Epithelial cell of esophagus (primary cell): ENCODE results near the gene GSTT2B.
"Not testable (repeated sequence)": the region's sequence is repeated elsewhere in the genome, so short reads cannot be mapped to it uniquely, and the experiment has no call there.

Experiments
- DNase-seq: peaks from one replicate; pipeline ENCODE4 v3.0.0; 2010; ENCODE audit warnings: low read depth
- H3K4me3 ChIP-seq: 2 replicates; pipeline ENCODE4 v1.5.1; 2011; ENCODE audit warnings: mild to moderate bottlenecking, low read length, control low read depth
- TF ChIP-seq, protein P1 (sequence below): IDR thresholded peaks from 2 replicates; pipeline ENCODE4 v1.5.1; 2011; ENCODE audit warnings: low read depth, mild to moderate bottlenecking, low read length, control low read depth, inconsistent platforms; ENCODE audit not compliant: insufficient read depth; ENCODE audit errors: missing control alignments

GSTT2B gene

GRCh38 chr22:23997092-23997491 lies 36.1 kb upstream of the GSTT2B start:
- no peak overlapping the region for H3K4me3 ChIP-seq
- TF ChIP-seq, protein P1, sequence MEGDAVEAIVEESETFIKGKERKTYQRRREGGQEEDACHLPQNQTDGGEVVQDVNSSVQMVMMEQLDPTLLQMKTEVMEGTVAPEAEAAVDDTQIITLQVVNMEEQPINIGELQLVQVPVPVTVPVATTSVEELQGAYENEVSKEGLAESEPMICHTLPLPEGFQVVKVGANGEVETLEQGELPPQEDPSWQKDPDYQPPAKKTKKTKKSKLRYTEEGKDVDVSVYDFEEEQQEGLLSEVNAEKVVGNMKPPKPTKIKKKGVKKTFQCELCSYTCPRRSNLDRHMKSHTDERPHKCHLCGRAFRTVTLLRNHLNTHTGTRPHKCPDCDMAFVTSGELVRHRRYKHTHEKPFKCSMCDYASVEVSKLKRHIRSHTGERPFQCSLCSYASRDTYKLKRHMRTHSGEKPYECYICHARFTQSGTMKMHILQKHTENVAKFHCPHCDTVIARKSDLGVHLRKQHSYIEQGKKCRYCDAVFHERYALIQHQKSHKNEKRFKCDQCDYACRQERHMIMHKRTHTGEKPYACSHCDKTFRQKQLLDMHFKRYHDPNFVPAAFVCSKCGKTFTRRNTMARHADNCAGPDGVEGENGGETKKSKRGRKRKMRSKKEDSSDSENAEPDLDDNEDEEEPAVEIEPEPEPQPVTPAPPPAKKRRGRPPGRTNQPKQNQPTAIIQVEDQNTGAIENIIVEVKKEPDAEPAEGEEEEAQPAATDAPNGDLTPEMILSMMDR, result no peak
- DNase-seq, result no peak

- H3K4me3 ChIP-seq, DNase-seq: not testable (repeated sequence)
Measured at GRCh38 chr22:23993581-23994177, 32.7 kb upstream of the GSTT2B start.

- DNase-seq, H3K4me3 ChIP-seq: not testable (repeated sequence)
Measured at GRCh38 chr22:23993080-23993479, 32.1 kb upstream of the GSTT2B start.

- not testable (repeated sequence) for DNase-seq, H3K4me3 ChIP-seq
Measured at GRCh38 chr22:23989583-23990244, 28.7 kb upstream of the GSTT2B start.

- DNase-seq, H3K4me3 ChIP-seq: not testable (repeated sequence)
Measured at GRCh38 chr22:23986538-23987178, 25.7 kb upstream of the GSTT2B start.

GRCh38 chr22:23986089-23986488 lies 25.1 kb upstream of the GSTT2B start:
- DNase-seq, result not testable (repeated sequence)

DNA sequence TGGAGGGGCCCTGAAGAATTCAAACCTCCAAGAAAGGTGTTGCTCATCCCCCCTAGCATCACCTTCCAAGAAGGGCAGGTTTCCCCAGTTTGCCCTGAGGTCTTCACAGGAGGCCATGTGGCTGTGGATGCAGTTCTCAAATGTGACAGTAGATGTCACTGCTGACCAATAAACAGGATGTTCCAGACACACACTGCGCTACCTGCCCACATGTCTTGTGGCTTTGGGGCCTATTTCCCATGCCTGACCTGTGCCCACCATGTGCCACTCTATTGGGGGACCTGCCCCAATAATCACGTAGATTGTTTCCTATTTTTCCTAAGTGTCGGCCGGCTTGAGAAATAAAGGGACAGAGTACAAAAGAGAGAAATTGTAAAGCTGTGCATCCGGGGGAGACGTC lies 23.4 kb upstream of the GSTT2B start:
- TF ChIP-seq, protein P1, result peak; percentile 55
- peak; percentile 27 for DNase-seq

More at GRCh38 chr22:23986089-23986488, 25.1 kb upstream of the GSTT2B start:
- H3K4me3 ChIP-seq, result not testable (repeated sequence)

DNA sequence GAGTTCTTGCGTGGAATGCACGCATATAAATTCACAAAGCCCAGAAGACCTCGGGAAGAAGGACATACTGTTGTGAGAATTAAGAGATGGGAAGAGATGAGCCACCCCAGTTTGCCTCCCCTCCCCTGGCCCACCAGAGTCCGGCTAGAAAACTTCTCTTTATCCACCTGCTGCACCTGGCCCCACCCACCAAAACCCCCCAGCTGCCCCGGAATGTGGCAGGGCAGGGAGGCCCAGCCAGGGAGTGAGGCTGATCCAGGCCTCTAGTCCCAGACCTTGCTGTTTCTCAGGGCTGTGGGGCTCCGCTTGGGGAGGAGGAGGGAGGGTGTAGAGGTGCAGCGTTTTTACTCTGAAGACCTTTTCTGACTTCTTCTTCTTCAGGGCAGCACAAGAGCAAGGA lies 19.6 kb upstream of the GSTT2B start:
- DNase-seq, H3K4me3 ChIP-seq: not testable (repeated sequence)

More for the DNA sequence above, 23.4 kb upstream of the GSTT2B start:
- H3K4me3 ChIP-seq, result no peak overlapping the region

GRCh38 chr22:23979557-23980240 lies 18.7 kb upstream of the GSTT2B start, which contains the start of gene GSTT2:
GSTT2 (plus strand) TSS chr22:23980134.
- not testable (repeated sequence) for H3K4me3 ChIP-seq, DNase-seq

- not testable (repeated sequence) for H3K4me3 ChIP-seq, DNase-seq
Measured at GRCh38 chr22:23977304-23977703, 16.3 kb upstream of the GSTT2B start.

GRCh38 chr22:23974836-23975352 lies 13.9 kb upstream of the GSTT2B start:
- not testable (repeated sequence) for DNase-seq, H3K4me3 ChIP-seq

DNA sequence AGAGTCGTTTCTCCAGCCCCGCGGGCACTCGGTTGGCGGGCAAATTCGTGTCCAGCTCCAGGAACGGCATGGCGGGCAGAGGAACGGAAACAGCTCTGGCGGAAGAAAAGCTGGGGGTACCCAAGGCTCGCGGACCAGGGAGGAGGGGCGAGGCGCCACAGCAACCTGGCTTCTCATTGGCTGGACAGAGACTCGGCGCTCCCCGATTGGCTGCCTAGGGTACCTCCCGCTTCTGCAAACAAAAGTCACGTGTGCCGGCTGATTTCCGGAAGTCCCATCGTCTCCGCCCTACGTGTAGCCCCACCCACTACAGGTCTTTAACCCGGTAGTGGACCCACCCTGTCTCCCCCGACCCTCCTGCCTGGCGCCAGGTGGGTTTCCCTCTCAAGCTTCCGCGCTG lies 13.3 kb upstream of the GSTT2B start, which contains the start of gene DDT:
DDT (minus strand) TSS at position 97 of the 400 bp plus-strand sequence; CDS start at position 70, 27 bp downstream.
- DNase-seq, H3K4me3 ChIP-seq: not testable (repeated sequence)

- not testable (repeated sequence) for H3K4me3 ChIP-seq, DNase-seq
Measured at GRCh38 chr22:23971927-23972326, 10.9 kb upstream of the GSTT2B start.
